Progenitor cell of endocrine pancreas (in vitro differentiated cells): ENCODE data around the gene CCDC33. TPM values are rescaled to one million over a fixed set of nuclear protein-coding genes. Genes with fewer than 3 reads are reported as not detected.

Experiments
- DNase-seq: peaks from one replicate; pipeline ENCODE4 v3.0.0; 2021; ENCODE audit warnings: low spot score; ENCODE audit not compliant: unreplicated experiment
- H3K27ac Mint-ChIP-seq: 2 replicates; pipeline ENCODE4 v1.8.0; 2021; ENCODE audit warnings: mild to moderate bottlenecking, moderate library complexity, mixed read lengths
- H3K27me3 Mint-ChIP-seq: 2 replicates; pipeline ENCODE4 v1.8.0; 2021; ENCODE audit warnings: mixed read lengths
- H3K36me3 Mint-ChIP-seq: 2 replicates; pipeline ENCODE4 v1.8.0; 2022; ENCODE audit warnings: mixed read lengths; ENCODE audit not compliant: insufficient read depth
- H3K4me1 Mint-ChIP-seq: 2 replicates; pipeline ENCODE4 v1.8.0; 2021; ENCODE audit warnings: low read depth, mixed read lengths
- H3K4me3 Mint-ChIP-seq: 2 replicates; pipeline ENCODE4 v1.8.0; 2021; ENCODE audit warnings: low read depth, mild to moderate bottlenecking, moderate library complexity, mixed read lengths
- H3K9me3 Mint-ChIP-seq: 2 replicates; pipeline ENCODE4 v1.8.0; 2021; ENCODE audit warnings: low read depth, mixed read lengths
- CTCF ChIP-seq: fragments of 200-600 bp; sonication (generic); IDR thresholded peaks from one replicate; pipeline ENCODE4 v1.5.0; 2021; ENCODE audit warnings: antibody characterized with exemption, mild to moderate bottlenecking; ENCODE audit not compliant: unreplicated experiment
- total RNA-seq: library from RNA; stranded (reverse); gene quantifications from 2 replicates; pipeline ENCODE4 v1.2.1, GENCODE V29; 2021

CCDC33 gene
- total RNA-seq, 1 donor from 2014 or later, result 0.84 TPM

- DNase-seq, result no peak
- Mint-ChIP-seq H3K4me3 (no peak overlapping the region), H3K9me3 (no peaks in the 10 kb centered on the region), H3K36me3 (no peaks in the 10 kb centered on the region), H3K4me1 (peaks cover 7% of the 10 kb centered on the region), H3K27me3 (peaks cover 13% of the 10 kb centered on the region), H3K27ac (no peak overlapping the region)
- no peak for TF ChIP-seq CTCF
These were observed 108.9 kb downstream of the CCDC33 start for GRCh38 chr15:74345051-74345450.

GRCh38 chr15:74347757-74348250 lies 111.7 kb downstream of the CCDC33 start:
- Mint-ChIP-seq H3K27ac (no peak overlapping the region), H3K4me3 (no peak overlapping the region), H3K36me3 (no peaks in the 10 kb centered on the region), H3K27me3 (peaks cover 10% of the 10 kb centered on the region), H3K9me3 (peaks cover 3% of the 10 kb centered on the region), H3K4me1 (peaks cover 5% of the 10 kb centered on the region)
- no peak for TF ChIP-seq CTCF
- DNase-seq, result no peak

GRCh38 chr15:74349241-74349778 lies 113.2 kb downstream of the CCDC33 start:
- Mint-ChIP-seq H3K4me1 (peaks cover 5% of the 10 kb centered on the region), H3K36me3 (no peaks in the 10 kb centered on the region), H3K27ac (no peak overlapping the region), H3K4me3 (no peak overlapping the region), H3K27me3 (peaks cover 10% of the 10 kb centered on the region), H3K9me3 (peaks cover 7% of the 10 kb centered on the region)
- no peak for DNase-seq
- TF ChIP-seq CTCF, result no peak

- peaks cover 2% of the 10 kb centered on the region for H3K36me3 Mint-ChIP-seq
- H3K27ac Mint-ChIP-seq, result no peak overlapping the region
- H3K27me3 Mint-ChIP-seq, result peaks cover 12% of the 10 kb centered on the region
- peaks cover under 1% of the 10 kb centered on the region for H3K4me1 Mint-ChIP-seq
- TF ChIP-seq CTCF, result no peak
- H3K4me3 Mint-ChIP-seq, result no peak overlapping the region
- no peak for DNase-seq
- H3K9me3 Mint-ChIP-seq, result peaks cover 17% of the 10 kb centered on the region
These were observed 114.5 kb downstream of the CCDC33 start for GRCh38 chr15:74350295-74351275.

- Mint-ChIP-seq H3K4me3 (no peak overlapping the region), H3K27ac (no peak overlapping the region), H3K36me3 (peaks cover 2% of the 10 kb centered on the region), H3K9me3 (peaks cover 17% of the 10 kb centered on the region), H3K4me1 (no peaks in the 10 kb centered on the region), H3K27me3 (peaks cover 14% of the 10 kb centered on the region)
- TF ChIP-seq CTCF, result no peak
- no peak for DNase-seq
These were observed 115.5 kb downstream of the CCDC33 start for GRCh38 chr15:74351670-74352069.
